HG02642 (cell line): Measurements from ENCODE around the gene IFNAR1.
A peak's percentile ranks its signal among the peaks of the same experiment; 100 is the strongest.

ENCODE experiments used
- ATAC-seq: cut with Tn5 transposase; IDR thresholded peaks from one replicate; pipeline ENCODE4 v1.9.1; 2021; ENCODE audit warnings: mild to moderate bottlenecking; ENCODE audit not compliant: unreplicated experiment, poor library complexity

The IFNAR1 gene

DNA sequence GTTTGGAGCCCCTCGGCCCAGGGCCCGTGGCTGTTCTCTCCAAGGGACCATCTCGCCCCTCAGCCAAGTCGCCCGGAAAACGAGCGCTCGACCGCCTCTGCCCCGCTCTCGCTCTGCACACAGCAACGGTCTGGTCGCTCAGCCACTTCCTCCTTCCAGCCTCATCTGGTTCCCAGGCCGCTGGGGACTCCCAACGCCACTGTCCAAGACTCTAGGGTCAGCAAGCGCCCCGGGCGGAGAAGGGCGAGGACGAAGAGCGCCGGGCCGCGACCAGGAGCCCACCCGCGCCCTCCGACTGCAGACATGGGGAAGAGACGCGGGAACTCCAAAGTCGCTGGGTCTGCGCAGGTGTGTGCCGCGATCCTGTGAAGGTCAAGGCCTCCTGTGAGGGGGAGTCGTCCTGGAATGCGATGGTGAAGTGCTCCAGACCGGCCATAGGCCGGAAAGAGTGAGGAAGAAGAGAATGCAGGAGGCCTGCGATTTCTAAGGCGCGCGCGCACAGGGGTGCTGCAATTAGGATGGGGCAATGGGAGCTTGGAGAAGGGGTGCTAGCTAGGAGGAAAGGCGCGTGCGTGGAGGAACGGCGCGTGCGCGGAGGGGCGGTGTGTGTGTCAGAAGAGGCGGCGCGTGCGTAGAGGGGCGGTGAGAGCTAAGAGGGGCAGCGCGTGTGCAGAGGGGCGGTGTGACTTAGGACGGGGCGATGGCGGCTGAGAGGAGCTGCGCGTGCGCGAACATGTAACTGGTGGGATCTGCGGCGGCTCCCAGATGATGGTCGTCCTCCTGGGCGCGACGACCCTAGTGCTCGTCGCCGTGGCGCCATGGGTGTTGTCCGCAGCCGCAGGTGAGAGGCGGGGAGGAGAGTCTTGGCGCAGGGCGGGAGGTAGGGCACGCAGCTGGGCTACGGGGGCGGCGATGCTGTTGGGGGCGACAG is at the start of gene IFNAR1:
TSS of gene IFNAR1 (plus strand) at position 680 of the 931 bp plus-strand sequence. CDS start at position 766, 86 bp downstream.
- ATAC-seq, result peak; percentile 89

GRCh38 chr21:33278721-33279120 is 46.0 kb upstream of the IFNAR1 start:
- ATAC-seq, result no peak

DNA sequence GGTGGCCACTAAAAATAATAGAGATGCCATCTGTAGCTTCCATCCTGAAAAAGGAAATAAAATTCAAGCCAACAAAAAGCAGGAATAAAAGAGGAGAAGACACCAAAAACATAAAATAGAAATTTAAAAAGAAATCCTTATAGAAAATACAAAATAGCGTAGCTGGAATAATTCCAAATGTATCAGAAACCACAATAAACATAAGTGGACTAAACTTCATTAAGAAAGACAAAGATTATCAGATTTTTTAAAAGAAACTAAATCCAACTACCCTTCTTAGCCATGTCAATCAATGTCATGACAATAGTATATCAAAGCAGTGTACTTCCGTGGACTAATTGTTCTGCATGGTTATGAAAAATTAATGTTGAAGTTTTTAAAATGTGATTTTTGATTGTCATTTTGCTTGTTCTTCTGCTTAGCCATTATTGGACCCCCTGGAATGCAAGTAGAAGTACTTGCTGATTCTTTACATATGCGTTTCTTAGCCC is 45.4 kb upstream of the IFNAR1 start:
- ATAC-seq, result no peak

- no peak for ATAC-seq
These were observed 43.6 kb upstream of the IFNAR1 start for GRCh38 chr21:33281096-33281652.

DNA sequence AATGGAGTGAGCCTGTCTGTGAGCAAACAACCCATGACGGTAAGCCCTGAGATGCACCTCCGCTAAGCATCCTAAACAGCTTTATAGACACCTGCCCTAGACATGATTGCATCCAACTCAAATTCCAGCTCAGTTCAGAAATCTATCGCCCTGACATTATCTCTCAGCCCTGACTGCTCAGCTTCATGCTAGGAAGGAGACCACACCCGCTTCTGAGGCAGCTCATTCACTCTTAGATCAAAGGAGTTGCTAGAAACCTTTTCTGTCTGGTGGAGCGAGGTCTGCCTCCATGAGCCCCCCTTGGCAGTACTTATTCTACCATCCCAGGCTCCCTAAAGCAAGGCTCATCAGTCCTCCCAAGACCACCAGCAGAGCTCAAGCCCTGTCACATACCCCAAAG is 41.6 kb upstream of the IFNAR1 start:
- no peak for ATAC-seq

DNA sequence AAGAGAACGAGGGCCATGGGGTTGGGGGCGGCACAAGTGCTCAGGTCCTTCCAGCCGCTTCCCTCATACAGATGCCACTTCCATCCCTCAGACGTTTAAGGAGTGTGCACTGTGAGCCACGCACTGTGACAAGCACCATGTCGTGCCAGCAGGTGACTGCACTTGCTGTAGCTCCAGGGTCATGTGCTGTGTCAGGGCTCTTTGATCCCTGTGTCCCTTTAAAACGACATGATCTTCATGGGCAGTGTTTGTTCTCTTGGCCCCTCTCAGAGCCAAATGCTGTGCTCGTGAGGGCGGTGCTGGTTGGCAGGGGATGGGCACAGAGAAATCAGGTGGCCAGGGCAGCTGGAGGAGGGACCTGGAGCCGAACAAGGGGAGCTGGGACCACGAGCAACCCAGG is 38.7 kb upstream of the IFNAR1 start:
- no peak for ATAC-seq

GRCh38 chr21:33286600-33287456 is 37.9 kb upstream of the IFNAR1 start:
- ATAC-seq, result no peak

DNA sequence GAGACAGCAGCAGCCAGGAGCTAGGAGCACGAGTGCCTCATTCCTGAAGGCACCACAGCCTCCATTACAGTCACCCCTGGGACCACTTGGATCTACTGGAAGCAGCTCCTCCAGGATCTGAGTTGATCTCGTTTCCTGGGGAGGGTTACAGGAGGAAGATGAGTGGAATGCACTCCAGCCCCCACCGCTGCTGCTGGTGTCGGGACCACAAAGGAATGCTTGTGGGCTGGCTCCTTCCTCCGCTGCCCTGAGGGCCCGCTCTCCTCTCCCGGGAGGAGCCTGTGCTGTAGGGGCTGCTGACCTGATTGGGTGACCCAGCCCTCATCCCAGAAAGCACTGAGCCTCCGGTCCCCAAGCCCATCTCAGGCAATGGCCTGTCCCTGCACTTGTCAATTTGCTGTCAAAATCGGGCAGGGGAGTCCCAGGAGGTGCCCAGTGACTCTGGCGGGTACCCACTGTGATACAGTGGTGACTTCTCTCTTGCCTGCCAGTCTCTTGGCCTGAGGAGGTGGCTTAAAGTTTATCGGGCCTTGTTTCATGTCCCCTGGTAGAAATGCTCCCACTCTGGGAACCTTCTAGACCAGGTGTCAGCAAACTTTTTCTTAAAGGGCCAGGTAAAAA is 35.5 kb upstream of the IFNAR1 start:
- ATAC-seq, result no peak

DNA sequence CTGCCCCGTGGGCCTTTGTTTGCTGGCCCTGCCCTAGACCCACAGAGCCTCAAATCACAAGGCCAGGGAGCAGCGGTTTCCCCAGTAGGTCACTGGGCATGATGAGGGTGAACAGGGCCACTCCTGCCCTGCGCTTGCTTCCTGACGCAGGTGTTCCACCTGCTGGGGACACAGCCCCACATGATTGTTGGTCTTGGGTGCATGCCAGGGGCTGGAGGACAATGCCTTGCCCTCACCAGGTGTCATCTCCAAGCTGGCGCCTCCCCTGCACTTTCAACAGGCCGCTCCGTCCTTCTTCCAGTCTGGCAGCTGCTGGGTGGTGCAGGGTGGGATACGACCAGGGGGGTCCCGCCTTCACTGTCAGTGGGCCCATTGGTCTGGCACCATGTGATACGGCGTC is 34.3 kb upstream of the IFNAR1 start:
- no peak for ATAC-seq

DNA sequence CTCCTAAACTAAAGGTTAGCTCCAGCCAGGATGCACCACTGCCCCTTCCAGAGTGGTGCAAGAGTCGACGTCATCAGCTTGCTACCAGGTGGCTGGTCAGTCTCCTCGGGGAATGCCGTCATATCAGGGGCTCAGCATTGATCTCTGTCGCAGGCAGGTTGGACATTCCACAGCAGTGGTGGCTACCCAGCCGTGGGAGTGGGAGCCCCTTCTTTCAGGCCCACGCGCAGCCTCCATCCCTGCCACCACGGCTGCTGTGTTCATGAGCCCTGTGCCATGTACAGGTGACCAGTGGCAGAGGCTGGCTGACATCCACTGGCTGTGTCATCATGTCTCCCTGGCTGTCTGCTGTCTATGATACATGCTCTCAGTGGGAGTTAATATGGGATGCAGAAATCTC is 33.1 kb upstream of the IFNAR1 start:
- ATAC-seq, result no peak

DNA sequence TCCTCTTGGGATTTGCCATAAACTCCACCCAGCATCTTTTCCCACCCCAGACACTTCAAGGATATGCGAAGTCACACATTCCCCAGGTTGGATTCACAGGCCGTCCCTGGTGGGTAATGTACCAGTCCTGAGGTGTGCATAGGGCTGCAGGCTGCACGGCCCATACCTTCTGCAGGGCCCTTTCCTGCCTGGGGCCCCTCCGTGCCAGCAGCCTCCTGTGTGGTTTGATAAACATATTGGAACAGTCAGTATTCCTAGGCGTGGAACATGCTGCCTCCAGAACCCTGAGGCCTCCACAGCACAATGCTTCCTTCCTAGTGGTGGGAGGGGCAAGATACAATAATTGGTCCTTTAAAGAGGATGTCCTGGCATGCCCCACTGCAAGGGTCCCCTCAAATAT is 32.0 kb upstream of the IFNAR1 start:
- no peak for ATAC-seq

GRCh38 chr21:33293136-33293535 is 31.6 kb upstream of the IFNAR1 start:
- ATAC-seq, result no peak

GRCh38 chr21:33293811-33294216 is 31.0 kb upstream of the IFNAR1 start:
- ATAC-seq, result no peak

GRCh38 chr21:33296156-33296555 is 28.6 kb upstream of the IFNAR1 start:
- ATAC-seq, result no peak

GRCh38 chr21:33299181-33299752 is 25.5 kb upstream of the IFNAR1 start:
- peak; percentile 69 for ATAC-seq

DNA sequence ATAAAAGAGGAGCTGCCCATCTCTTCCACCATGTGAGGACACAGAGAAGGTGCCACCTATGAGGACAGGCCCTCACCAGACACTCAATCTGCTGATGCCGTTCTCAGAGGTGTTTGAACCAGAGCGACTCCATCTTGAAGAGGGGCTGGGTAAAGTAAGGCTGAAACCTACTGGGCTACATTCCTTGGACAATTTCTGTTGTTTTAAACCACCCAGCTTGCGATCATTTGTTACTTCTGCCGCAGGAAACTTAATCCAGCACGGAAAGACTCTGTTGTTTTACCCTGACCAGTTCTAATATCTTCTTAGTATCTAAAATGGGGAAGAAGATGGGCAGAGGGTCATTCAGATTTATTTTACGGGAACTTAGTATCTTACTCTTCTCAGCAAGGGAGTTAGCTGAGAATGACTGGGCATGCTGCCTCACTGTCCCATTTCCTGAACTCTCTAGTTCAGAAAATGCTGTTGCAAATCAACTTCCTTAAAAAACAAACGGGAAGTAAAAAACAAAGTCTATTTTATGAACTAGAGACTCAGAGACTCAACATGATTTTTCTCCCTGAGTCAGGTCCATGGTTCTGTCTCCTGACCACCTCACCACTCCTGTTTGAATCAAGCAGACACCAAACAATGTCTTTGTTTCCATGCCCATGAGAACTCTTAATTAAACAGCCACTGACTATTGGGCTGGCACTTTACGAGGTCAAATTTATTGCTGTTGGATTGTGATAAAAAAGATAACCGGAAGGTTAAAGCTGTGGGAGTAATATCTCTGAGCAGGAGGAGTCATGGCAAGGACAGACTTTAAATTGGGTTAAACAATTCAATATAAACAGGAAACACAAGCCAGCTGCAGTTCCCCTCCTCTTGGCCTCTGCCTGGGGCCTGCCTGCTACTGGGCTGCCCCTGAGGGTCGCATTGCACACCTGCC is 23.8 kb upstream of the IFNAR1 start:
- no peak for ATAC-seq

DNA sequence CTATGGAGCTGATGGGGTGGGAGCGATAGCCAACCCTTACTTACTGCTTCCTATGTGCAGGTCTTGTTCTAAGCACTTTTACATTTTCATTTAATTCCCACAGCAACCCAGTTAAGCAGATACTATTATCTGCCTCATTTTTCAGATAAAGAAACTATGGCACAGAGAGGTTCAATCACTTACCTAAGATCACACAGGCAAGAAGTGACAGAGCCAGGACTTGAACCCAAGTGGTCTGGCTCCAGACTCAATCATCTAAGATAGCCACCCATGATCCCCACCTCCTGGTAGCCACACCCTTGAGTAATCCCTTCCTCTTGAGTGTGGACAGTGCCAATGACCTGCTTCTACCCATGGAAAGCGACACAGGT is 23.2 kb upstream of the IFNAR1 start:
- ATAC-seq, result no peak

DNA sequence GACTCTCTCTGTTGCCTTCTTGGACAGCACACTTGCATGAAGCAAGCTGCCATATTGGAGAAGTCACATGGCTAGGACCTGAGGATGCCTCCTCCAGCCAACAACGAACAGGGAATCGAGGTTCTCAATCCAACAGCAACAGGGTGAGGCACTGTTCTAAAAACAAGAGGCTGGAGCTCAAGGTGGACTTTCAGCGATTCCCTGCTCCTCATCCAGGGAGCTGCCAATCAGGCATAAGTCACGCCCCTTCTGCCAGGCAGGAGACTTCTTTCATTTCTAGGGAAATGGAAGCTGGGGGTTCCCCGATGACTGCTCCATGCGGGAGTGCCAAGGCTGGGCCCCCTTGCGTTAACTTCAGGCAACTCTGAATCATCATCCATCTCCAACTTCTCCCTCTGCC is 22.7 kb upstream of the IFNAR1 start:
- ATAC-seq, result no peak

DNA sequence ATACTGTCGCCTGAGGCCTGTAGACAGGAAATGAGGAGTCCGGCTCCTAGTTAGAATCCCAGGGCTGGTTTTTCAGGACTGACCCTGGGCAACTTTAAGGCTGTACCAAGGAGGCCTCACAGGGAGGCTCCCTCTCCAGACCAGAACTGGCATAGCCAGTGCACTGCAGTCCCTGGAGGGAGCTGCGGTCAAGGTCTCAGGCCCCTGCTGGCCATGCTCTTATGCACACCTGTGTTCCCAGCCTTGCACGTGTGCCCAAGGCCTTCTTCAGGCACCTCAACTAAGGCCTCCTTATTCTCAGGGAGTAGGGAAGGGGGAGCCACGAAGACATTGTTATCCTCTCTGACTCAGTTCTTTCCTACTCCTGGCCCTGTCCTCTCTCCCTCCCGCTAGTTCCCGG is 22.0 kb upstream of the IFNAR1 start:
- no peak for ATAC-seq
